Type B pancreatic cell (in vitro differentiated cells): ENCODE measurements around the gene TMEM9. TPM values are rescaled to one million over a fixed set of nuclear protein-coding genes. Genes with fewer than 3 reads are reported as not detected.

Experiments used
- DNase-seq: peaks from one replicate; pipeline ENCODE4 v3.0.0; 2021; ENCODE audit warnings: mixed read lengths; ENCODE audit not compliant: unreplicated experiment; ENCODE audit errors: extremely low spot score
- H3K27ac Mint-ChIP-seq: 2 replicates; pipeline ENCODE4 v1.8.0; 2021; ENCODE audit warnings: mild to moderate bottlenecking, mixed read lengths
- H3K27me3 Mint-ChIP-seq: 2 replicates; pipeline ENCODE4 v1.8.0; 2021; ENCODE audit warnings: mixed read lengths
- H3K36me3 Mint-ChIP-seq: 2 replicates; pipeline ENCODE4 v1.8.0; 2021; ENCODE audit warnings: mixed read lengths
- H3K4me1 Mint-ChIP-seq: one replicate; pipeline ENCODE4 v1.8.0; 2021; ENCODE audit warnings: mixed read lengths; ENCODE audit not compliant: unreplicated experiment
- H3K4me3 Mint-ChIP-seq: 2 replicates; pipeline ENCODE4 v1.8.0; 2021; ENCODE audit warnings: mild to moderate bottlenecking, mixed read lengths
- H3K9me3 Mint-ChIP-seq: 2 replicates; pipeline ENCODE4 v1.8.0; 2021; ENCODE audit warnings: mixed read lengths
- total RNA-seq: library from RNA; stranded (reverse); gene quantifications from 2 replicates; pipeline ENCODE4 v1.2.1, GENCODE V29; 2021; ENCODE audit warnings: low replicate concordance
- TF ChIP-seq, protein P1 (sequence below): fragments of 200-600 bp; sonication (generic); conservative IDR thresholded peaks from 2 replicates; pipeline ENCODE4 v1.5.0; 2021; ENCODE audit warnings: antibody characterized with exemption, mild to moderate bottlenecking

The TMEM9 gene
- total RNA-seq, 1 donor from 2014 or later: 117 TPM

DNA sequence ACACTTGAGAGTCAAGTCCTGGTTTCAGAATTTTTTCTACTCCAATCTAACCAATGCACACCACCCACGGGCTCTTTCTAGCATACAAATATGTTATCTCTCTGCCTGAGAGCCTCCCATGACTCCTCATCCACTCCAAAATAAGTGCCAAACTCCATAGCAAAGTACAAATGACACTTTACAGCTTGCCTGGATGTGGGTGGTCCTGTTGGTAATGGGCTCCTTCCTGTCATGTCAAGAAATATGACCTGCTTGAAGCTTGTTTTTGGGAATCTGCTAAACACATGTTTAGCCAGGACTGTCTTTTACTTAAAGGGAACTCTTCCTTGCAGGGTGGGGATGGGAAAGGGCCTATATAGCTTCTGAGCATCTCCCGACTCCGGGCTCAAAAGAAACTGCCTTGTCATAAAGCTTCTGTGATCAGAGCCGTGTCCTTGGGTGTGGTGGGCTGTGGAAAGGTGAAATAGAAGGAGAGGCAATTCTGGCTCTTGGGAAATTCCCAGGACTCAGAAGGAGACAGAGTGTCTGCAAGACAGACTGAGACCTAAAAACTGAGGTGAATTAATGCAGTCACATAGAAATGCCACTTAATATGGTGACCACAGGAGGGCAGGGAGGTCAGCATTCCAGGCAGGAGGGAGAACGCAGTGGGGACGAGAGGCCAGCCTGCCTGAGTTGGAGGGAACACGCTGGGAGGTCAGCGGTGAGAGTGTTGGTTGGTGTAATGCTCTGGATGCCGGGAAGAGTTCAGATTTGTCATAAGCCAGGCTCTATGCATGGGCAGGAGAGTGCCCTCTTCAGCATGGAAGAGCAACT is 30.2 kb upstream of the TMEM9 start:
- Mint-ChIP-seq H3K9me3 (no peaks in the 10 kb centered on the region), H3K27ac (peak overlapping the region; percentile 58), H3K27me3 (peaks cover 16% of the 10 kb centered on the region), H3K36me3 (peaks cover 7% of the 10 kb centered on the region), H3K4me3 (peak overlapping the region; percentile 2), H3K4me1 (peaks cover 26% of the 10 kb centered on the region)
- TF ChIP-seq, protein P1, sequence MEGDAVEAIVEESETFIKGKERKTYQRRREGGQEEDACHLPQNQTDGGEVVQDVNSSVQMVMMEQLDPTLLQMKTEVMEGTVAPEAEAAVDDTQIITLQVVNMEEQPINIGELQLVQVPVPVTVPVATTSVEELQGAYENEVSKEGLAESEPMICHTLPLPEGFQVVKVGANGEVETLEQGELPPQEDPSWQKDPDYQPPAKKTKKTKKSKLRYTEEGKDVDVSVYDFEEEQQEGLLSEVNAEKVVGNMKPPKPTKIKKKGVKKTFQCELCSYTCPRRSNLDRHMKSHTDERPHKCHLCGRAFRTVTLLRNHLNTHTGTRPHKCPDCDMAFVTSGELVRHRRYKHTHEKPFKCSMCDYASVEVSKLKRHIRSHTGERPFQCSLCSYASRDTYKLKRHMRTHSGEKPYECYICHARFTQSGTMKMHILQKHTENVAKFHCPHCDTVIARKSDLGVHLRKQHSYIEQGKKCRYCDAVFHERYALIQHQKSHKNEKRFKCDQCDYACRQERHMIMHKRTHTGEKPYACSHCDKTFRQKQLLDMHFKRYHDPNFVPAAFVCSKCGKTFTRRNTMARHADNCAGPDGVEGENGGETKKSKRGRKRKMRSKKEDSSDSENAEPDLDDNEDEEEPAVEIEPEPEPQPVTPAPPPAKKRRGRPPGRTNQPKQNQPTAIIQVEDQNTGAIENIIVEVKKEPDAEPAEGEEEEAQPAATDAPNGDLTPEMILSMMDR: peak; percentile 60
- DNase-seq: no peak

DNA sequence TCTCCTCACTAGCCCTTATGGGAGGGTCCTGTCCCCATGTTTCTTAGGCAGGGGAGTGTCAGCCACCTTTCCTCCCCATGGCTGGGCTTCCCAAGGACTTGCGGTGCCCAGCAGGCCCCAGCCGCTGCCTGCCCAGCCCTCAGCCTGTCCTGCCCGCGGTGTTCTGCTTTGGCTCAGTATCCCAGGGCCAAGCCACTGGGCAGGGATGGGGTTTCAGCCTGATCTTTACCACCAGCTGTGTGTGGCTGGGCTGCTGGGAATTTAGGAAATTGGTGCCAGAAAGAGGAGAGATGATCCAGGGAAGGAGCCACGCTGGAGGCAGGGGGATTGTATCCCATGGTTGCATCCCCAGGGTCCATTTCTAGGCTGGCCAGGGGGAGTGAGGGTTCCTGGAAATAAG is 29.5 kb upstream of the TMEM9 start:
- Mint-ChIP-seq H3K27me3 (peaks cover 15% of the 10 kb centered on the region), H3K36me3 (peaks cover 7% of the 10 kb centered on the region), H3K4me1 (peaks cover 26% of the 10 kb centered on the region), H3K4me3 (no peak overlapping the region), H3K27ac (no peak overlapping the region), H3K9me3 (peaks cover 5% of the 10 kb centered on the region)
- TF ChIP-seq, protein P1: no peak
- DNase-seq: no peak

DNA sequence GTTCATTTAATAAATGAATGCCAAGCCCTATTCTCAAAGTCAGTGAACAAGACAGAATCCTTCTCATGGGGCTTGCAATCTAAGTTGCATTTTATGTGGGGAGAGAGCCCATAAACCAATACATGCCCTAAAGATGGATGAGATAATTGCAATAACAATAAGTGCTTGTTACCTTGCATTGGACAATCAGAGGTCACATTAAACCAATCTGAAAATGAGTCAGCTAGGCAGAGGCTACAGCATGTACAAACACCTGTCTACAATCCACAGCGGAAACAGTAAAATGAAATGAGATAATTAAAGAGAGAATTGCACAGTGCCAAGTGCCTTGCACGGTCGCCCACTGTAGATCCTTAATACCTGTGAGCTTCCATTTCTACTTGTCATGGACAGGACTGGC is 28.9 kb upstream of the TMEM9 start:
- H3K4me1 Mint-ChIP-seq: peaks cover 26% of the 10 kb centered on the region

DNA sequence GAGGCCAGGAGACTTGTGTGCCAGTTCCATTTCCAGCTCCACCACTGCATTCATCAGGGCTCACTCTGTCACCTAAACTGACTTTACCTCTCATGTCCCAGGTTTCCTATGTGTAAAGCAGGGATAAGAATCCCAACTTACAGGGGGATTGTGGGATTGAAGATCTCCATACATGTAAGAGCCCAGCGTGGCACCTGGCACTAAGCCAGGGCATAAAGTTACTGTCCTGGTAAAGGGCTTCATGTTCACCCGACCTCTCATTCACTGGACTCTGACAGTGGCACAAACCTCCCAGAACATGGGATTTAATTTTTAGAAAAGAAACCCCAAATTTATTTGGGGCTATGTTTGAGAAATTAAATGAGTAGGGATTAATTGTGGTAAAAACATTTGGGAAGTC is 27.5 kb upstream of the TMEM9 start:
- TF ChIP-seq, protein P1: no peak
- Mint-ChIP-seq H3K4me1 (peaks cover 32% of the 10 kb centered on the region), H3K27me3 (peaks cover 15% of the 10 kb centered on the region), H3K36me3 (peaks cover 10% of the 10 kb centered on the region), H3K27ac (no peak overlapping the region), H3K4me3 (no peak overlapping the region), H3K9me3 (peaks cover 8% of the 10 kb centered on the region)
- DNase-seq: no peak

More for the DNA sequence above, 28.9 kb upstream of the TMEM9 start:
- H3K4me3 Mint-ChIP-seq: no peak overlapping the region
- peaks cover 7% of the 10 kb centered on the region for H3K36me3 Mint-ChIP-seq
- DNase-seq: no peak
- H3K9me3 Mint-ChIP-seq: peaks cover 8% of the 10 kb centered on the region
- TF ChIP-seq, protein P1: no peak
- no peak overlapping the region for H3K27ac Mint-ChIP-seq
- H3K27me3 Mint-ChIP-seq: peaks cover 15% of the 10 kb centered on the region

DNA sequence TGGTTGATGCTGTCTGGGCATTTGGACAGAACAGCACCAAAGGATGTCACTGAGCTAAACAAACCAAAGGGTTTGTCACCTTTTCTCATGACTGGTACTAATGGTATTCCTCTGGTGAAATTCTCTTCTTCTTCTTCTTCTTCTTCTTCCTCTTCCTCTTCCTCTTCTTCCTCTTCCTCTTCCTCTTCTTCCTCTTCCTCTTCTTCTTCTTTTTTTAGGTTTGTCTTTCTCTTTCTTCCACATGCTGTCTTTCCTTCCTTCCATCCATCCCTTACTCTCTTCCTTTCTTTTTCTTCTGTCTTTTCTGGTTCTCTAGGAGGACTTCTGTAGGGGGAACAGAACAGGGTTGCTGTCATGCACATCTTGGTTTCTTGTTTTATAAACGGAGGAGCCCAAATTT is 27.0 kb upstream of the TMEM9 start:
- peaks cover 8% of the 10 kb centered on the region for H3K9me3 Mint-ChIP-seq
- H3K4me1 Mint-ChIP-seq: peaks cover 30% of the 10 kb centered on the region
- H3K27ac Mint-ChIP-seq: no peak overlapping the region
- TF ChIP-seq, protein P1: no peak
- DNase-seq: no peak
- no peak overlapping the region for H3K4me3 Mint-ChIP-seq
- peaks cover 15% of the 10 kb centered on the region for H3K27me3 Mint-ChIP-seq
- H3K36me3 Mint-ChIP-seq: peaks cover 10% of the 10 kb centered on the region
